ENCODE data around the gene ZNF691. TPM values are rescaled to one million over a fixed set of nuclear protein-coding genes. Genes with fewer than 3 reads are reported as not detected.
"Not testable (repeated sequence)": the region's sequence is repeated elsewhere in the genome, so short reads cannot be mapped to it uniquely, and the experiment has no call there.

ZNF691 gene
- total RNA-seq, 2 experiments from 2014 or later = 12.2 to 14.1 TPM

DNA sequence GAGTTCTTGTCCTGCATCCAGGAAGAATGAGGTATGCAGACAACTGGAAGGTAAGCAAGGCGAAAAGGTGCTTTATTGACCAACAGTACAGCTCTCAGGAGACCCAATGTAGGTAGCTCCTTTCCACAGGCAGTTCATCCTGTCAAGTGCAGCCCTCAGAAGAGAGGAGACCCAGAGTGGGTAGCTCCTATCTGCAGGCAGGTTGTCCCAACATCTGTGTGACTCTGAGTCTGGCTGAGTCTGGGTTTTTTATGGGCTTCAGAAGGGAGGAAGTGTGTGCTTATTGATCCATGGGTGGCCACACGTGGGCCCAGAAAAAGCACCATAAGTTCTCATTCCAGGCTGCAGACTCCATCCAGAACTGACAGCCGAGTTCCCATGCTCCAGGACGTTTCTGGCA lies 34.0 kb downstream of the ZNF691 start:
- Mint-ChIP-seq H3K27me3 (peaks cover 36% of the 10 kb centered on the region), H3K4me1 (no peaks in the 10 kb centered on the region), H3K27ac (no peak overlapping the region), H3K36me3 (no peaks in the 10 kb centered on the region), H3K4me3 (no peak overlapping the region), H3K9me3 (peaks cover 1% of the 10 kb centered on the region)
- POLR2A ChIA-PET = no interaction called here
- ATAC-seq (ENCODE audit: low read depth) (no peak), DNase-seq (no peak)

DNA sequence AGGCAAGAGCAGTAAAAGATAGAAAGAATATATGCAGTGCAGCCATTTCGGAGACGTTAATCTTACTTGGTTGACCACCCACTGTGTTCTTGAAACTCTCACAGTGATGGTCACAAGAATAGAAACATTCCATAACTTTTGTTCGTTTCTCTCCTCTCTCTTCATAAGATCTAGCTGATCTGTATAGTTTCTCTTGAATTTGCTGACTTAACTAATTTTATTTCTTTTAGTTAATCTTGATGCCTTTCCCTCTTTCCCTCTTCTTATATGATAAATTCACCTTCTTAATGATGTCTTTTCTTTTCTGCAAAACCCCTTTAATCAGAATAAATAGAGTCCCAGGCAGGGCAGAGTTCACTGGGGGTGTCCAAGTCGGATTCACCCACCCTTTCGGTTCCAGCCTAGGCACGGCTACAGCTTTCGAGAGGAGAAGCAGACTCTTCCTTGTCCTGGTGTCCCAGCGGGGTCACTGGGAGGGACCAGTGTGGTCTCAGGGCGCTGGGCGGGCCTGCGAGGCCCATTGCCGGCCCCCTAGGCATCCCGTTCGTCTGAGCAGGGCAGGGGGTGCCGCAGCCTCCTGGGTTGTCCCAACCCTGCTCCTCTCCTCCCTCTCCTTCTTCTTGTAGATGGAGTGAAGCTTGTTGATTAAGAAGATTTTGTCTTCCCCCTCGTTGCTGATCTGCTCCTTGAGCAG lies 39.8 kb downstream of the ZNF691 start:
- POLR2A ChIA-PET = no interaction called here
- H3K4me3 Mint-ChIP-seq = no peak overlapping the region
- ATAC-seq (ENCODE audit: low read depth) = no peak
- DNase-seq = no peak
- H3K4me1 Mint-ChIP-seq = no peaks in the 10 kb centered on the region
- no peaks in the 10 kb centered on the region for H3K9me3 Mint-ChIP-seq
- H3K27ac Mint-ChIP-seq = no peak overlapping the region
- peaks cover 20% of the 10 kb centered on the region for H3K27me3 Mint-ChIP-seq
- no peaks in the 10 kb centered on the region for H3K36me3 Mint-ChIP-seq

DNA sequence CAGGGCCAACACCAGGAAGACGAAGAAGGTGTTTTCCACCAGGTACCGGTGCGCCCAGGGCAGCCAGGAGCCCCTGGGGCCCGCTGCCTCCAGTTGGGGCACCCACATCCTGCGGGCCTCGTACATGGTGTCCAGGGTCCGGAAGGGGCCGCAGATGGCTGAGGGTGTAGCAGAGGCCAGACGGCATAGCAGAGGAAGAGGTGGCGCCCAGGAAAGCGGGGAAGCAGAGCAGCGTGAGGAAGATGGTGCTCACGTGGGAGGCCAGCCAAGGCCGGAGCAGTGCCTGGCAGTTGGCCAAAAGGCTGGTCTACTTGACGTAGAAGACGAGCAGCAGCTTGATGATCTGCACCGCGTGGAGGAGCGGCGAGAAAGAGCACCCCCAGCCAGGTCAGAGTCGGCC lies 40.4 kb downstream of the ZNF691 start:
- ATAC-seq (ENCODE audit: low read depth) = no peak
- POLR2A ChIA-PET = no interaction called here

DNA sequence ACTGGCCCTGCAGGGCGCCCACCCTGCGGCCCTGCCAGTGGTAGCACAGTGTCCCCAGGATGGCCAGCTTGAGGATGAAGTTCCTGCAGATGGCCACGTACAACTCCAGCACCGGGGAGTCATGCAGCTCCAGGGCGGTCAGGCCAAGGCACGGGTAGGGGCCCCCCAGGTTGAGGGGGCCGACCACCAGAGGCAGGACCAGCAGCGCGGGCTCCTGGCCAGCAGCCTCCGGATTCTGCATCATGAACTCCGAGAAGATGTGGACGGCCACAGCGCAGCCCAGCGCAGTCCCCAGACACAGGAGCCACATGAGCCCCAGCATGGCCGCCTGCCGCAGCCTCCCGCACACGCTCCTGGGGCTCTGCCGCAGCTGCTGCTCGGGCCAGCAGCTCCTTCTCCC lies 41.0 kb downstream of the ZNF691 start:
- Mint-ChIP-seq H3K27ac (no peak overlapping the region), H3K27me3 (peaks cover 18% of the 10 kb centered on the region), H3K9me3 (no peaks in the 10 kb centered on the region), H3K36me3 (no peaks in the 10 kb centered on the region), H3K4me3 (no peak overlapping the region), H3K4me1 (no peaks in the 10 kb centered on the region)
- ATAC-seq (ENCODE audit: low read depth) (no peak), DNase-seq (no peak)
- POLR2A ChIA-PET = no interaction called here

More for the DNA sequence above, 40.4 kb downstream of the ZNF691 start:
- Mint-ChIP-seq H3K4me1 (no peaks in the 10 kb centered on the region), H3K36me3 (no peaks in the 10 kb centered on the region), H3K27ac (no peak overlapping the region), H3K27me3 (peaks cover 20% of the 10 kb centered on the region), H3K9me3 (no peaks in the 10 kb centered on the region), H3K4me3 (no peak overlapping the region)
- DNase-seq = no peak

DNA sequence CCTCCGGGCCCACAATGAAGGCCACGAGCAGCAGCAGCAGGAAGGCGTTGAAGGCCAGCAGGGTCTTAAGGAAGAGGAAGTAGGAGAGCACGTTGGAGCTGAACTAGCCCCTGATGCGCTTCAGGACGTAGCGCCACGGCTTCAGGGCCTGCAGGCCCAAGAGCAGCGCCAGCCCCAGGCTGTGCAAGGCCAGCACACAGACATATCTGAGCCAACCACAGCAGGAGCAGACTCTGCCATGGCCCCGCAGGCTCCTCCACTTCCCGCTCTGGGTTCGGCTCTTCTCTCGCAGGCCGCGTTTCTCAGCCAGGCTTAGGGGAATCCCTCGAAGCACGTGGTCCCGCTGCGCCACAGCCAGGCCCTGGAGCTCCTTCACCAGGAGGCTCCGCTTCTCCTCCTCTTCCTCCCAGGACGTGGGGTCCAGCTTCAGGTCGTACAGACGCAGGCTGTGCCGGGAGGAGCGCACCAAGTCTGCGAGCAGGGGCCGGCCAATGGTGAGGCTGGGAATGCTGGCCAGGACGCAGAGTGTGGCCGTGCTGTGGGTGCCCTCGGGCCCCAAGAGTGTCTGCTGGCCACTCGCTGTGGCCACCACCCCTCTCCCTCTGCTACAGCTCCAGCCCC lies 41.7 kb downstream of the ZNF691 start:
- no peaks in the 10 kb centered on the region for H3K4me1 Mint-ChIP-seq
- no peaks in the 10 kb centered on the region for H3K36me3 Mint-ChIP-seq
- ATAC-seq (ENCODE audit: low read depth) (no peak), DNase-seq (no peak)
- H3K4me3 Mint-ChIP-seq = no peak overlapping the region
- H3K27me3 Mint-ChIP-seq = peaks cover 20% of the 10 kb centered on the region
- no peak overlapping the region for H3K27ac Mint-ChIP-seq
- POLR2A ChIA-PET = no interaction called here
- H3K9me3 Mint-ChIP-seq = no peaks in the 10 kb centered on the region

DNA sequence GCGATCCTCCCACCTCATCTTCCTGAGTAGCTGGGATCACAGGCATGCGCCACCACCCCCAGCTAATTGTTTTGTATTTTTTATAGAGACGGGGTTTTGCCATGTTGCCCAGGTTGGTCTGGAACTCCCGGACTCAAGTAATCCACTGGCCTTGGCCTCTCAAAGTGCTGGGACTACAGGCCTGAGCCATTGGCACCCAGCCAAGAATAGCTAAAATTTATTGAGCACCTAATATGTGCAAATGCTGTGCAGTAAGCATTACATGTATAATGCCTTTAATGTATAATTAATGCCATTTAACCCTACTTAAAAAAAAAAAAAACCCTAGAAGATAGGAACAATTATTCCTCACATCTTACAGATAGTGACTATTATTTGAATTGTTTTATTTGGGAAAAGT lies 42.9 kb downstream of the ZNF691 start:
- Mint-ChIP-seq H3K9me3 (no peaks in the 10 kb centered on the region), H3K4me3 (no peak overlapping the region), H3K4me1 (no peaks in the 10 kb centered on the region), H3K27ac (no peak overlapping the region), H3K36me3 (no peaks in the 10 kb centered on the region), H3K27me3 (peaks cover 15% of the 10 kb centered on the region)
- ATAC-seq (ENCODE audit: low read depth) (no peak), DNase-seq (no peak)
- POLR2A ChIA-PET = no interaction called here

DNA sequence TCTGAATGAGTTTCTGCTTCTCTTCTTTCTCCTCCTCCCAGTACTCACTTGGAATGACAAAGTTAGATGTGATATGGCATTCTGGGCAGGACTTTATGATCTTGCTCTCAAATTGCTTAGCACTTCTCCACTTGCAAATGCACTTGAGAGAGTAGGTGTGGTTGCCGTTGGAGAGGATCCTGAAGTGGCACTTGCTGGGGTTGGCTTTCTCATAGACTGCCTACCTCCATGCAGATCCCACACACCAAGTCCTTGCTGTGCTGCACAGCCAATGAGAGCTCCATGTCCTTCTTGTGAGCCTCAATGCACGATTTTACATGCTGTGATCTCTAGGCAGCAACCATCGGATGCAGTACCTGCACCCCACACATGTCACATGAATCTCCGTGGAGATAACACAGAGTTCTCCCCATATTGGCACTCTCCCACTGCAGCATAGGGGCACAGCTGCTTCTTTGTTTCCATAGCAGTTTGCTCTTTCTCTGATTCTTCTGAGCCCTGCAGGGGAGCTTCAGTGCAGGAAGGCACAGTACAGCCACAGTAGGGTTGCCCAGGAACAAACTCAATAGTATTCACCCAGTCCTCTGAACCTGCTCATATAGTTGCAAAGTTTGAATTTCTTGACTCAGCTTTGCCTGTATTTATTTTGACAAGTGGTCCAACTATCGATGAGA lies 45.2 kb downstream of the ZNF691 start:
- Mint-ChIP-seq H3K9me3 (peaks cover 2% of the 10 kb centered on the region), H3K4me3 (no peak overlapping the region), H3K27ac (no peak overlapping the region), H3K36me3 (no peaks in the 10 kb centered on the region), H3K27me3 (peaks cover 21% of the 10 kb centered on the region), H3K4me1 (no peaks in the 10 kb centered on the region)
- ATAC-seq (ENCODE audit: low read depth) = no peak
- DNase-seq = no peak
- POLR2A ChIA-PET = no interaction called here

DNA sequence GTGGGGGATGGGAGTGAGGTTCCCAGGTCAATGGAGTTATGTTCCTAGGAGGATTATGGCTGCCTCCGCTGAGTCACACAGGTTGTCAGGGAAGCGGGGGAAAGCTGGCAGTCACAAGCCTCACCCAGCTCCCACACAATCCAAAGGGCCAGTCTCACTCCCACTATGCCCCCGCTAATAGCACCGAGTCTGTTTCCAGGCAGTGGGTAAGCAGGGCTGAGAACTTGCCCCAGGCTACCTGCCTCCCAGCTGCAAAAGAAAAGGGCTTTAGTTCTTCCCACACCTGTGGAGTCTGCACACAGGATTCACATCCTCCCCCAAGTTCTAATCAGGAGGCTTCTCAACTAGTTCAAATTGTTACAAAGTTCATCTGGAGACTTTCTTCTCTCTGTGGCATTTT lies 53.5 kb downstream of the ZNF691 start:
- H3K27ac Mint-ChIP-seq; ATAC-seq (ENCODE audit: low read depth); H3K36me3 Mint-ChIP-seq; DNase-seq; H3K4me1 Mint-ChIP-seq; POLR2A ChIA-PET; H3K4me3 Mint-ChIP-seq: not testable (repeated sequence)
- peaks cover 36% of the 10 kb centered on the region for H3K27me3 Mint-ChIP-seq
- peaks cover 18% of the 10 kb centered on the region for H3K9me3 Mint-ChIP-seq

Other genes with a start within 250 kb of the ZNF691 start
- gene PPIH, start 188.2 kb upstream of the ZNF691 start, total RNA-seq = 10 to 100 TPM; 90.3 to 98.6 TPM
- 100 to 1,000 TPM; 529 to 531 TPM for gene YBX1, start 164.2 kb upstream of the ZNF691 start, total RNA-seq
- gene CLDN19, start 106.4 kb upstream of the ZNF691 start, total RNA-seq = not detected
- 10 to 100 TPM; 44.1 to 49.9 TPM for gene P3H1, start 79.6 kb upstream of the ZNF691 start, total RNA-seq
- 10 to 100 TPM; 10.4 to 10.9 TPM for gene C1orf50, start 79.4 kb upstream of the ZNF691 start, total RNA-seq
- under 1 TPM; 0.22 to 0.48 TPM for gene TMEM269, start 61.6 kb upstream of the ZNF691 start, total RNA-seq
- 1 to 10 TPM; 3.9 to 5.0 TPM for gene ERMAP, start 29.5 kb upstream of the ZNF691 start, total RNA-seq
- 10 to 100 TPM; 15.8 to 18.1 TPM for gene SVBP, start 29.2 kb upstream of the ZNF691 start, total RNA-seq
- 10 to 100 TPM; 80.8 to 82.3 TPM for gene SLC2A1, start 112.3 kb downstream of the ZNF691 start, total RNA-seq